WTC11 (cell line): Measurements from ENCODE around the gene GRID2.

Source experiments
- ATF2 ChIP-seq: sonication (generic); formaldehyde crosslinking; IDR thresholded peaks from 2 replicates; pipeline ENCODE4 v1.8.1; 2022; ENCODE audit warnings: low read depth, missing genetic modification reagents, borderline replicate concordance
- CTCF ChIP-seq: fragments of 200-600 bp; IDR thresholded peaks from 2 replicates; pipeline ENCODE4 v1.8.0; 2022; ENCODE audit warnings: antibody characterized with exemption
- FOXJ3 ChIP-seq: sonication (generic); formaldehyde crosslinking; IDR thresholded peaks from 2 replicates; pipeline ENCODE4 v1.9.0; 2021; ENCODE audit warnings: missing genetic modification reagents, mild to moderate bottlenecking, borderline replicate concordance
- FOXP4 ChIP-seq: sonication (generic); formaldehyde crosslinking; IDR thresholded peaks from 2 replicates; pipeline ENCODE4 v1.8.0; 2022; ENCODE audit warnings: mild to moderate bottlenecking, missing genetic modification reagents
- KAT7 ChIP-seq: sonication (generic); formaldehyde crosslinking; IDR thresholded peaks from 2 replicates; pipeline ENCODE4 v1.8.1; 2023; ENCODE audit warnings: missing genetic modification reagents, mild to moderate bottlenecking, borderline replicate concordance
- NFYB ChIP-seq: sonication (generic); formaldehyde crosslinking; conservative IDR thresholded peaks from 2 replicates; pipeline ENCODE4 v1.8.0; 2022; ENCODE audit warnings: low read depth, missing genetic modification reagents
- NR1H2 ChIP-seq: sonication (generic); formaldehyde crosslinking; IDR thresholded peaks from 2 replicates; pipeline ENCODE4 v1.9.0; 2021; ENCODE audit warnings: mild to moderate bottlenecking, moderate library complexity, missing genetic modification reagents
- STAT6 ChIP-seq: sonication (generic); formaldehyde crosslinking; conservative IDR thresholded peaks from 2 replicates; pipeline ENCODE4 v1.8.1; 2023; ENCODE audit warnings: mild to moderate bottlenecking, low read depth, missing genetic modification reagents, moderate library complexity
- USF2 ChIP-seq: sonication (generic); formaldehyde crosslinking; IDR thresholded peaks from 2 replicates; pipeline ENCODE4 v1.8.1; 2023; ENCODE audit warnings: mild to moderate bottlenecking, missing genetic modification reagents, moderate library complexity
- ZNF138 ChIP-seq: sonication (generic); formaldehyde crosslinking; conservative IDR thresholded peaks from 2 replicates; pipeline ENCODE4 v1.8.1; 2022; ENCODE audit warnings: mild to moderate bottlenecking, moderate library complexity, missing genetic modification reagents

GRCh38 chr4:93103042-93103441, 799.3 kb downstream of the GRID2 start:
- TF ChIP-seq CTCF (no peak), STAT6 (CRISPR knock-in tag) (no peak), NR1H2 (CRISPR knock-in tag) (no peak), FOXP4 (CRISPR knock-in tag) (no peak), ATF2 (CRISPR knock-in tag) (no peak), USF2 (CRISPR knock-in tag) (no peak), NFYB (CRISPR knock-in tag) (no peak), FOXJ3 (CRISPR knock-in tag) (no peak), ZNF138 (no peak), KAT7 (no peak)
